Colonic mucosa (tissue), 4 donors: ENCODE data around the gene MEPE. TPM values are rescaled to one million over a fixed set of nuclear protein-coding genes. Genes with fewer than 3 reads are reported as not detected.

ENCODE experiments used
- DNase-seq: peaks from one replicate; pipeline ENCODE4 v3.0.0-alpha.2; 2020
- H3K27ac ChIP-seq: fragments of 200-600 bp; one replicate; pipeline ENCODE4 v1.8.0; 2021
- H3K27me3 ChIP-seq: fragments of 200-600 bp; one replicate; pipeline ENCODE4 v1.8.0; 2021
- H3K36me3 ChIP-seq: fragments of 200-600 bp; one replicate; pipeline ENCODE4 v1.8.0; 2021
- H3K4me1 ChIP-seq: fragments of 200-600 bp; one replicate; pipeline ENCODE4 v1.8.0; 2021; ENCODE audit warnings: mild to moderate bottlenecking
- H3K4me3 ChIP-seq: fragments of 200-600 bp; one replicate; pipeline ENCODE4 v1.8.0; 2021
- H3K9ac ChIP-seq, 2 donors: one replicate each; pipeline ENCODE4 v1.7.0; 2013; ENCODE audit warnings: control low read depth in 2 of 2, low read depth in 2 of 2, low read length in 2 of 2
- H3K9me3 ChIP-seq: fragments of 200-600 bp; one replicate; pipeline ENCODE4 v1.8.0; 2021
- CTCF ChIP-seq: fragments of 200-600 bp; IDR thresholded peaks from one replicate; pipeline ENCODE4 v1.8.0; 2022; ENCODE audit warnings: antibody characterized with exemption, mild to moderate bottlenecking
- intact Hi-C: fragments of 100-400 bp; cut with DNase I; formaldehyde crosslinking; loops from one replicate; pipeline ENCODE4 v1.14.1; 2022
- total RNA-seq, 2 donors: library from RNA; stranded (reverse); fragmentation: NEBNext Ultra II Directional in 1 of 2; extraction: Animal tissue kit (Norgen Biotek cat#: 25700) in 1 of 2; gene quantifications; one replicate each; pipeline ENCODE4 v1.2.1, GENCODE V29; 2021
- donor health status: healthy.
- donor health status: DM: no; HTN: no; CAD: no.
- donor health status: DM: no; HTN: no; CAD: no.

Gene MEPE
- total RNA-seq, 2 donors from 2014 or later: not detected

GRCh38 chr4:87840149-87840548, 7.4 kb downstream of the MEPE start:
- Histone ChIP-seq H3K27ac (no peak overlapping the region), H3K36me3 (no peaks in the 10 kb centered on the region), H3K9ac (no peak overlapping the region), H3K4me3 (no peak overlapping the region), H3K27me3 (no peaks in the 10 kb centered on the region), H3K4me1 (no peaks in the 10 kb centered on the region), H3K9me3 (no peaks in the 10 kb centered on the region)
- no peak for DNase-seq
- intact Hi-C loops: loop anchor here (10.0 kb wide), 1 partner anchor 465 kb away; no protein-coding TSS in a partner anchor
- TF ChIP-seq CTCF: no peak

- intact Hi-C loops: loop anchor here (10.0 kb wide), 1 partner anchor 469 kb away; no protein-coding TSS in a partner anchor
Measured at GRCh38 chr4:87843936-87844335, 11.2 kb downstream of the MEPE start.

GRCh38 chr4:87844452-87844851, 11.7 kb downstream of the MEPE start:
- TF ChIP-seq CTCF: no peak
- Histone ChIP-seq H3K4me3 (no peak overlapping the region), H3K9ac (no peak overlapping the region), H3K9me3 (no peaks in the 10 kb centered on the region), H3K36me3 (no peaks in the 10 kb centered on the region), H3K4me1 (no peaks in the 10 kb centered on the region), H3K27ac (no peak overlapping the region), H3K27me3 (no peaks in the 10 kb centered on the region)
- intact Hi-C loops: loop anchor here (10.0 kb wide), 1 partner anchor 470 kb away; no protein-coding TSS in a partner anchor
- no peak for DNase-seq

More at GRCh38 chr4:87843936-87844335, 11.2 kb downstream of the MEPE start:
- Histone ChIP-seq H3K9ac (no peak overlapping the region), H3K4me1 (no peaks in the 10 kb centered on the region), H3K9me3 (no peaks in the 10 kb centered on the region), H3K36me3 (no peaks in the 10 kb centered on the region), H3K27me3 (no peaks in the 10 kb centered on the region), H3K4me3 (no peak overlapping the region), H3K27ac (no peak overlapping the region)
- TF ChIP-seq CTCF: no peak
- DNase-seq: no peak

- H3K36me3 ChIP-seq: no peaks in the 10 kb centered on the region
- H3K27ac ChIP-seq: no peak overlapping the region
- H3K9ac ChIP-seq: no peak overlapping the region
- H3K27me3 ChIP-seq: no peaks in the 10 kb centered on the region
- H3K4me3 ChIP-seq: no peak overlapping the region
- no peaks in the 10 kb centered on the region for H3K4me1 ChIP-seq
- DNase-seq: no peak
- H3K9me3 ChIP-seq: no peaks in the 10 kb centered on the region
- intact Hi-C loops: loop anchor here (5.0 to 10.0 kb wide), 2 partner anchors 164 to 471 kb away; no protein-coding TSS in a partner anchor
- TF ChIP-seq CTCF: no peak
Measured at GRCh38 chr4:87846226-87846625, 13.5 kb downstream of the MEPE start.

- intact Hi-C loops: loop anchor here (5.0 to 10.0 kb wide), 2 partner anchors 166 to 474 kb away; no protein-coding TSS in a partner anchor
- no peaks in the 10 kb centered on the region for H3K27me3 ChIP-seq
- no peaks in the 10 kb centered on the region for H3K4me1 ChIP-seq
- H3K36me3 ChIP-seq: no peaks in the 10 kb centered on the region
- H3K9ac ChIP-seq: no peak overlapping the region
- H3K9me3 ChIP-seq: no peaks in the 10 kb centered on the region
- DNase-seq: peak; percentile 43
- H3K4me3 ChIP-seq: no peak overlapping the region
- TF ChIP-seq CTCF: peak; percentile 49
- no peak overlapping the region for H3K27ac ChIP-seq
Measured at GRCh38 chr4:87848622-87849351, 16.0 kb downstream of the MEPE start.
